Measurements from ENCODE around the gene PRKCH.

The PRKCH gene

DNA sequence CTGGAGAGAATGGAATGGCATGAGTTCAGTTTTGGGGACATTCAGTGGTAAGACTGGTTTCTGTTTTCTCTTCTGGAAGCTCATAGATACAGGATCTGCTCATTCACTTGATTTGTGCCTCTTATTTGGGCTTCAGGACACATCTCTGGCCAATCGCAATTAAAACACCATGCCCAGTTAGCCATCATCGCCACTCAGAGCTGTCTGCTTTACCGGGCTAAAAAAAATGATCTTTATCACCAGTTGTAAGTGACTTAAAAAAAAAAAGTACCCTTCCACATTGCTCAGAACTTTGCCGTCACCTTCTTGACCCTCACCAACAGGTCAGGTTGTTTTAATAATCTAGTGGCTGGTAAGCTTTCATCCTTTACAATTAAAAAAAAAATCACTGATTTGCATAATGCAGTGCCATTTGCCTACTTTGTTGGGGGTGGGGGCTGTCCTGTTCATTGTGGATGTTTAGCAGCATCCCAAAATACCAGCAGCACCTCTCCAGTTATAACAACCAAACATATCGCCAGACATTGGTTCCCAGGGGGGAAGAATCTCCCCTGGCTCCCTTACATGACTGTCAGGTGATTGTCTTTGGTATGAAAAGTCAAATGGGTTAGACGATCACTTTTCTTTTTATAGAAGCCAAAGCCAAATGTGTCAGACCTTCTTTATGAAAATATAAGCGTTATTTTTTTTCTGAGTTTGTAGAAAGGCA, 150.1 kb downstream of the PRKCH start:
- H2BK12ac ChIP-seq (ENCODE audit: low read length), result no peak overlapping the region

DNA sequence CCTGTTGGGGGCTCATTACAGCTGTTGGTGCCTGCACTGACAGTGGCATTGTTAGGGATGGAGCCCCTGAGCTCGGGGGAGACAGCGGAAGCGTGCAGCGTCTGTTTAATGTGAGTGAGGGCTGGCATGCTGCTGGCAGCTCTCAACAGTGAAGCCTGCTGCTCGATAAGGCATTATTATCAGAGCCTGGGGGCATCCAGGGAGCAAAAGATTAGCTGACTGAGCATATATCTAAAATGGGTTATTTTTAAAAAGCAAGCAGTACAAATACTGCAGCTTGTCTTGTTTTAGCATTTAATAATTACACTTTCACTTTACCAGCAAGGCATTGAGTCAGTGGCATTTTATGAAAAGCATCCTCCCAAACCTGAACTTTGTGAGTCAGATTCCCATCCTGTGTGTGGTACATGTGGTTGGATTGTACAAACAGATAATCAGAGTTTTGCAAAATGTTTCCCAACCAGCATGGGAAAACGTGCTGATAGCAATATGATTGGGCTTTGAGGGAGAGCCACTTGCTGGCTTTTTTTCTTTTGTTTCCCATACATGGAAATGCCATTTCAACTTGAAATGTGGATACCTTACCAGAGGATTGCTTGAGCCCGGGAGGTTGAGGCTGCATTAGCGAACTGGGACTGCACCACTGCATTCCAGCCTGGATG, 150.8 kb downstream of the PRKCH start:
- no peak overlapping the region for H3K4ac ChIP-seq (ENCODE audit: low read length)
- H4K91ac ChIP-seq (ENCODE audit: low read depth, low read length, poor library complexity), result no peak overlapping the region
- no peak overlapping the region for H2AK5ac ChIP-seq (ENCODE audit: low read depth, low read length)
- no peak overlapping the region for H2BK120ac ChIP-seq (ENCODE audit: low read depth, low read length)
- H3K18ac ChIP-seq (ENCODE audit: low read length), result no peak overlapping the region
- no peaks in the 10 kb centered on the region for H3K27me3 ChIP-seq (ENCODE audit: control insufficient read depth in 3 of 3, insufficient read depth in 3 of 3, low read depth in 1 of 3, low read length in 3 of 3)
- H3K4me3 ChIP-seq (ENCODE audit: low read length in 2 of 2), result no peak overlapping the region
- H4K8ac ChIP-seq (ENCODE audit: low read depth, low read length), result no peak overlapping the region
- H3K4me2 ChIP-seq (ENCODE audit: insufficient read depth, low read length, poor library complexity, severe bottlenecking), result no peak overlapping the region
- no peak overlapping the region for H3K9ac ChIP-seq (ENCODE audit: low read depth, low read length, poor library complexity)
- H3K27ac ChIP-seq (replicated peaks; ENCODE audit: low read length), result no peak overlapping the region
- no peaks in the 10 kb centered on the region for H3K36me3 ChIP-seq (replicated peaks in 1 of 2; ENCODE audit: control insufficient read depth in 2 of 2, insufficient read depth in 2 of 2, low read length in 2 of 2)
- no peak overlapping the region for H2BK5ac ChIP-seq (ENCODE audit: low read length)
- peaks cover 9 to 17% of the 10 kb centered on the region in 2 donors for H3K4me1 ChIP-seq (ENCODE audit: control insufficient read depth in 2 of 2, insufficient read depth in 1 of 2, low read depth in 1 of 2, low read length in 2 of 2)
- no peaks in the 10 kb centered on the region for H3K9me3 ChIP-seq (replicated peaks in 1 of 2; ENCODE audit: control insufficient read depth in 2 of 2, insufficient read depth in 1 of 2, low read depth in 1 of 2, low read length in 2 of 2)
- H2BK15ac ChIP-seq (ENCODE audit: low read length), result no peak overlapping the region
- no peak overlapping the region for H3K23ac ChIP-seq (ENCODE audit: low read depth, low read length, poor library complexity)
- no CpG with 5 or more reads among the region's 8 CpGs for WGBS, 2 donors (ENCODE audit: extremely low coverage in 2 of 2, insufficient read length in 2 of 2, insufficient replicate concordance in 1 of 2)
- no peak for DNase-seq (ENCODE audit: low spot score)
- H3K79me1 ChIP-seq (ENCODE audit: low read depth, low read length), result no peaks in the 10 kb centered on the region
- peak overlapping the region; percentile 48 for H2AFZ ChIP-seq (ENCODE audit: low read length)
- no peak overlapping the region for H3K14ac ChIP-seq (ENCODE audit: low read length)
- no peak overlapping the region for H2BK12ac ChIP-seq (ENCODE audit: low read length)

More for the DNA sequence above, 150.1 kb downstream of the PRKCH start:
- Histone ChIP-seq H3K36me3 (replicated peaks in 1 of 2; ENCODE audit: control insufficient read depth in 2 of 2, insufficient read depth in 2 of 2, low read length in 2 of 2) (no peaks in the 10 kb centered on the region), H3K14ac (ENCODE audit: low read length) (no peak overlapping the region), H2AFZ (ENCODE audit: low read length) (peak overlapping the region; percentile 77), H2BK15ac (ENCODE audit: low read length) (no peak overlapping the region), H3K4me1 (ENCODE audit: control insufficient read depth in 2 of 2, insufficient read depth in 1 of 2, low read depth in 1 of 2, low read length in 2 of 2) (peaks cover 13 to 19% of the 10 kb centered on the region in 2 donors), H4K8ac (ENCODE audit: low read depth, low read length) (no peak overlapping the region), H3K27me3 (ENCODE audit: control insufficient read depth in 3 of 3, insufficient read depth in 3 of 3, low read depth in 1 of 3, low read length in 3 of 3) (no peaks in the 10 kb centered on the region), H3K4me2 (ENCODE audit: insufficient read depth, low read length, poor library complexity, severe bottlenecking) (no peak overlapping the region), H2BK5ac (ENCODE audit: low read length) (no peak overlapping the region), H3K9ac (ENCODE audit: low read depth, low read length, poor library complexity) (no peak overlapping the region), H3K4ac (ENCODE audit: low read length) (no peak overlapping the region), H3K9me3 (replicated peaks in 1 of 2; ENCODE audit: control insufficient read depth in 2 of 2, insufficient read depth in 1 of 2, low read depth in 1 of 2, low read length in 2 of 2) (no peaks in the 10 kb centered on the region), H3K27ac (replicated peaks; ENCODE audit: low read length) (no peak overlapping the region), H3K18ac (ENCODE audit: low read length) (no peak overlapping the region), H3K4me3 (ENCODE audit: low read length in 2 of 2) (no peak overlapping the region), H3K23ac (ENCODE audit: low read depth, low read length, poor library complexity) (no peak overlapping the region), H2AK5ac (ENCODE audit: low read depth, low read length) (no peak overlapping the region), H3K79me1 (ENCODE audit: low read depth, low read length) (no peaks in the 10 kb centered on the region), H2BK120ac (ENCODE audit: low read depth, low read length) (no peak overlapping the region), H4K91ac (ENCODE audit: low read depth, low read length, poor library complexity) (no peak overlapping the region)
- no CpG with 5 or more reads among the region's 7 CpGs for WGBS, 2 donors (ENCODE audit: extremely low coverage in 2 of 2, insufficient read length in 2 of 2, insufficient replicate concordance in 1 of 2)
- DNase-seq (ENCODE audit: low spot score), result no peak

DNA sequence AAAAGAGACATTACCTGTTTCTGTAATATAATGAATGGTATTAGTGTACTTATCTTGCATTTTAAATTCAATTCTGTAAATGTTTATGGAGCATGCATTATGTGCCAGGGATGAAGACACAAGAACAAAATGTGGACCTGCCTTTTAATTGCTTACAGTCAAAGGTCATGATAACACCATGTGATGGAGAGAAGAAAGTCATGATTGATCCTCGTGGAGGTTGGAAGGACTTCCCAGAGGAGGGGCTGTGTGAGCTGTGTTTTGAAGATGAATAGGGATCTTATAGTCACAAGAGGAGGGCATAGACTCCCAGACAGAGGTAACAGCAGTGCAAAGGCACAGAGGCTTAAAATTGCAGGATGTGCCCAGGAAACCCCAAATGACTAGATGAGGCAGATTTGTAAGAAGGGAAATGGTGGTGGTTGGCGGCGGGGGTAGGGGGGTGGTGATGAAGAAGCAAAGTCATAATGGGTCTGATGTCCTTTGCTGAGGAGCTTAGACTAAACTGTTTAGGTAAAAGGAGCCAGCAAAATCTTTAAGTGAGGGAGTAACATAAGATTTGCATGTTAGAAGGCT, 151.5 kb downstream of the PRKCH start:
- no peak overlapping the region for H2AFZ ChIP-seq (ENCODE audit: low read length)
- H3K4me2 ChIP-seq (ENCODE audit: insufficient read depth, low read length, poor library complexity, severe bottlenecking), result no peak overlapping the region
- peaks cover 9 to 17% of the 10 kb centered on the region in 2 donors for H3K4me1 ChIP-seq (ENCODE audit: control insufficient read depth in 2 of 2, insufficient read depth in 1 of 2, low read depth in 1 of 2, low read length in 2 of 2)
- no peaks in the 10 kb centered on the region for H3K27me3 ChIP-seq (ENCODE audit: control insufficient read depth in 3 of 3, insufficient read depth in 3 of 3, low read depth in 1 of 3, low read length in 3 of 3)
- no peak overlapping the region for H2BK15ac ChIP-seq (ENCODE audit: low read length)
- no peak overlapping the region for H3K9ac ChIP-seq (ENCODE audit: low read depth, low read length, poor library complexity)
- H3K4ac ChIP-seq (ENCODE audit: low read length), result no peak overlapping the region
- no peak overlapping the region for H3K23ac ChIP-seq (ENCODE audit: low read depth, low read length, poor library complexity)
- no peak for DNase-seq (ENCODE audit: low spot score)
- no peak overlapping the region for H2BK120ac ChIP-seq (ENCODE audit: low read depth, low read length)
- no peak overlapping the region for H3K18ac ChIP-seq (ENCODE audit: low read length)
- no peak overlapping the region for H2AK5ac ChIP-seq (ENCODE audit: low read depth, low read length)
- no peaks in the 10 kb centered on the region for H3K79me1 ChIP-seq (ENCODE audit: low read depth, low read length)
- no peak overlapping the region for H4K91ac ChIP-seq (ENCODE audit: low read depth, low read length, poor library complexity)
- H4K8ac ChIP-seq (ENCODE audit: low read depth, low read length), result no peak overlapping the region
- no peak overlapping the region for H2BK12ac ChIP-seq (ENCODE audit: low read length)
- H3K14ac ChIP-seq (ENCODE audit: low read length), result no peak overlapping the region
- 100% methylated on average over 2 of the region's 3 CpGs; no CpG with 5 or more reads in 1 of the 2 donors for WGBS, 2 donors (ENCODE audit: extremely low coverage in 2 of 2, insufficient read length in 2 of 2, insufficient replicate concordance in 1 of 2)
- no peaks in the 10 kb centered on the region for H3K9me3 ChIP-seq (replicated peaks in 1 of 2; ENCODE audit: control insufficient read depth in 2 of 2, insufficient read depth in 1 of 2, low read depth in 1 of 2, low read length in 2 of 2)
- no peaks in the 10 kb centered on the region for H3K36me3 ChIP-seq (replicated peaks in 1 of 2; ENCODE audit: control insufficient read depth in 2 of 2, insufficient read depth in 2 of 2, low read length in 2 of 2)
- no peak overlapping the region for H2BK5ac ChIP-seq (ENCODE audit: low read length)
- no peak overlapping the region for H3K4me3 ChIP-seq (ENCODE audit: low read length in 2 of 2)
- no peak overlapping the region for H3K27ac ChIP-seq (replicated peaks; ENCODE audit: low read length)

DNA sequence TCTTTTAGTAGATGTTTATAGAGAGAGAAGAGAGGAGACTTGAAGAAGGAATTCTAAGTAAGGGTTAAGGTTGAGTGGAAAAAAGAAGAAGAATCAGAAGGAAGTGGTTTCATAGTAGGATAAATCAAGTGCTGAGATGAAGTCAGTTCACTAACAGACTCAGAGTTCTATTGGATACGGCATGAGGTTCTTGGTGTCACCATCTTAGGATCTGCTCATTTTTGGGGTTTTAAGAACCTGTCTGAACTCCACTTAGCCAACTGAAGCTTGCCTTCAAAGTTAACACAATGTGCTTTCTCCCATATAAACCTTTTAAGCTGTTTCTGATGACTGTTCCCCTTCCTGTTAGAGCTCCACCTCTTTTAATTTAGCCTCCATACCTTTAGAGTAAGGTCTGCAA, 152.6 kb downstream of the PRKCH start:
- Histone ChIP-seq H2BK5ac (ENCODE audit: low read length) (no peak overlapping the region), H3K36me3 (replicated peaks in 1 of 2; ENCODE audit: control insufficient read depth in 2 of 2, insufficient read depth in 2 of 2, low read length in 2 of 2) (no peaks in the 10 kb centered on the region), H2BK15ac (ENCODE audit: low read length) (no peak overlapping the region), H3K14ac (ENCODE audit: low read length) (no peak overlapping the region), H2BK12ac (ENCODE audit: low read length) (no peak overlapping the region), H3K79me1 (ENCODE audit: low read depth, low read length) (no peaks in the 10 kb centered on the region), H4K91ac (ENCODE audit: low read depth, low read length, poor library complexity) (no peak overlapping the region), H3K4me1 (ENCODE audit: control insufficient read depth in 2 of 2, insufficient read depth in 1 of 2, low read depth in 1 of 2, low read length in 2 of 2) (peaks cover 9 to 17% of the 10 kb centered on the region in 2 donors), H3K4me2 (ENCODE audit: insufficient read depth, low read length, poor library complexity, severe bottlenecking) (no peak overlapping the region), H3K18ac (ENCODE audit: low read length) (no peak overlapping the region), H3K9ac (ENCODE audit: low read depth, low read length, poor library complexity) (no peak overlapping the region), H3K9me3 (replicated peaks in 1 of 2; ENCODE audit: control insufficient read depth in 2 of 2, insufficient read depth in 1 of 2, low read depth in 1 of 2, low read length in 2 of 2) (no peaks in the 10 kb centered on the region), H4K8ac (ENCODE audit: low read depth, low read length) (no peak overlapping the region), H2AFZ (ENCODE audit: low read length) (no peak overlapping the region), H3K4ac (ENCODE audit: low read length) (no peak overlapping the region), H2BK120ac (ENCODE audit: low read depth, low read length) (no peak overlapping the region), H2AK5ac (ENCODE audit: low read depth, low read length) (no peak overlapping the region), H3K27me3 (ENCODE audit: control insufficient read depth in 3 of 3, insufficient read depth in 3 of 3, low read depth in 1 of 3, low read length in 3 of 3) (no peaks in the 10 kb centered on the region), H3K23ac (ENCODE audit: low read depth, low read length, poor library complexity) (no peak overlapping the region), H3K27ac (replicated peaks; ENCODE audit: low read length) (no peak overlapping the region), H3K4me3 (ENCODE audit: low read length in 2 of 2) (no peak overlapping the region)
- WGBS, 2 donors (ENCODE audit: extremely low coverage in 2 of 2, insufficient read length in 2 of 2, insufficient replicate concordance in 1 of 2), result no CpG with 5 or more reads among the region's 1 CpG
- DNase-seq (ENCODE audit: low spot score), result no peak

Measured in neuronal stem cell (in vitro differentiated cells).